BE2C (cell line): ENCODE measurements around the gene DPH6.
A peak's percentile ranks its signal among the peaks of the same experiment; 100 is the strongest.
"Not testable (repeated sequence)": the region's sequence is repeated elsewhere in the genome, so short reads cannot be mapped to it uniquely, and the experiment has no call there.

Experiments
- DNase-seq: peaks from one replicate; pipeline ENCODE4 v3.0.0-alpha.2; 2020
- H3K27me3 ChIP-seq: fragments of 250-450 bp; sonication (Bioruptor Pico); 2 replicates; pipeline ENCODE4 v1.5.1; 2020; ENCODE audit warnings: mild to moderate bottlenecking
- H3K36me3 ChIP-seq: fragments of 250-450 bp; sonication (Bioruptor Pico); 2 replicates; pipeline ENCODE4 v1.5.1; 2020; ENCODE audit warnings: mild to moderate bottlenecking
- H3K4me1 ChIP-seq: fragments of 250-450 bp; sonication (Bioruptor Pico); 2 replicates; pipeline ENCODE4 v1.5.1; 2020
- H3K4me3 ChIP-seq: 2 replicates; pipeline ENCODE4 v1.5.1; 2011; ENCODE audit warnings: low read depth, low read length
- H3K9me3 ChIP-seq: fragments of 250-450 bp; sonication (Bioruptor Pico); 2 replicates; pipeline ENCODE4 v1.5.1; 2020
- TF ChIP-seq, protein P1 (sequence below): IDR thresholded peaks from 2 replicates; pipeline ENCODE4 v1.5.1; 2012; ENCODE audit warnings: mild to moderate bottlenecking, low read depth, low read length

Gene DPH6

DNA sequence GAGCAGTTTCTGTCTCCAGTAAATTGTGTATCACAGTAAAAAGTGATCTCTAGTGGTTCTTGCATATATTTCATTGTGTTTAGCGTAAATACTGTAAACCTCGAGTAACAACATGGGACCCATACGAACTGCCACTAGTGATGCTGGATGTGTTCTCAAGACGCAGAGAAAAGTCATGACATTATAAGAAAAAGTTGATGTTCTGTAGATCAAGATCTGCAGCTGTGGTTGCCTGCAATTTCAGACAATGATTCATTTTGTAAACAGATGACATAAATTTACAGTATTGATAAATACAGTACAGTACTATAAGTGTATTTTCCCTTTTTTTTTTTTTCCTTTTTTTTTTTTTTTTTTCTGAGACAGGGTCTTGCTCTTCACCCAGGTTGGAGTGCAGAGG lies 100.1 kb downstream of the DPH6 start:
- no peak for DNase-seq
- no peaks in the 10 kb centered on the region for H3K36me3 ChIP-seq
- TF ChIP-seq, protein P1, sequence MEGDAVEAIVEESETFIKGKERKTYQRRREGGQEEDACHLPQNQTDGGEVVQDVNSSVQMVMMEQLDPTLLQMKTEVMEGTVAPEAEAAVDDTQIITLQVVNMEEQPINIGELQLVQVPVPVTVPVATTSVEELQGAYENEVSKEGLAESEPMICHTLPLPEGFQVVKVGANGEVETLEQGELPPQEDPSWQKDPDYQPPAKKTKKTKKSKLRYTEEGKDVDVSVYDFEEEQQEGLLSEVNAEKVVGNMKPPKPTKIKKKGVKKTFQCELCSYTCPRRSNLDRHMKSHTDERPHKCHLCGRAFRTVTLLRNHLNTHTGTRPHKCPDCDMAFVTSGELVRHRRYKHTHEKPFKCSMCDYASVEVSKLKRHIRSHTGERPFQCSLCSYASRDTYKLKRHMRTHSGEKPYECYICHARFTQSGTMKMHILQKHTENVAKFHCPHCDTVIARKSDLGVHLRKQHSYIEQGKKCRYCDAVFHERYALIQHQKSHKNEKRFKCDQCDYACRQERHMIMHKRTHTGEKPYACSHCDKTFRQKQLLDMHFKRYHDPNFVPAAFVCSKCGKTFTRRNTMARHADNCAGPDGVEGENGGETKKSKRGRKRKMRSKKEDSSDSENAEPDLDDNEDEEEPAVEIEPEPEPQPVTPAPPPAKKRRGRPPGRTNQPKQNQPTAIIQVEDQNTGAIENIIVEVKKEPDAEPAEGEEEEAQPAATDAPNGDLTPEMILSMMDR = no peak

DNA sequence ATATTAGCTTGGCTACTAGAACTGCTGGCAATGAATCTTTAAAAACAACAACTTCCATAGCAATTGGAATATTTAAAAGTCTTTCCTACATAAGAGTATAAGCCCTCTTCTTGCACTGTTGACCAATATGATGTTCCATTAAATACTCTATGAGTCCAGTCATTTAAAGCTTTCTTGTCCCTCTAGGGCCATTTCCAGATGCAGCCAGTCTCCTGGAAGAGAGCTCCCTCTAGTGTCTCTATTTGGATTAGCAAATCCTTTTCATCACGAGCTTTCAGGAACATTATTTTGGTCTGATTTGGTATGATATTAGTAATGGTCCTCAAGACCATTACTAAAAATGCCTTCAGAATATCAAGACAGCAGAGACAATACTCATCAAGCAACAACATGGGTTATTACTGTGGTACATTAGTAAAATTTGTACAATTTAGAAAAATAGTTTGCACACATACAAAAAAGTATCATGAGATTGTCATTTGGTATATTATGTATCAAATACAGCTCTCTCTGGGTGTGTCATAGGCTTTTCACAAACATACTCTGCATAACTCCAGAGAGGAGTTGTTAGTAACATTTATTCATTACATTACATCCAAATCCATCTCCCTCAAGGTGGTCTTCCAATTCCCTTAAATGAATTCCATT lies 101.3 kb downstream of the DPH6 start:
- Histone ChIP-seq H3K27me3 (no peaks in the 10 kb centered on the region), H3K9me3 (no peaks in the 10 kb centered on the region), H3K4me1 (peaks cover 17% of the 10 kb centered on the region), H3K36me3 (no peaks in the 10 kb centered on the region), H3K4me3 (no peak overlapping the region)
- TF ChIP-seq, protein P1 = peak; percentile 96
- DNase-seq = peak; percentile 25

More for the DNA sequence above, 100.1 kb downstream of the DPH6 start:
- Histone ChIP-seq H3K9me3 (no peaks in the 10 kb centered on the region), H3K4me1 (peaks cover 17% of the 10 kb centered on the region), H3K27me3 (no peaks in the 10 kb centered on the region), H3K4me3 (no peak overlapping the region)

DNA sequence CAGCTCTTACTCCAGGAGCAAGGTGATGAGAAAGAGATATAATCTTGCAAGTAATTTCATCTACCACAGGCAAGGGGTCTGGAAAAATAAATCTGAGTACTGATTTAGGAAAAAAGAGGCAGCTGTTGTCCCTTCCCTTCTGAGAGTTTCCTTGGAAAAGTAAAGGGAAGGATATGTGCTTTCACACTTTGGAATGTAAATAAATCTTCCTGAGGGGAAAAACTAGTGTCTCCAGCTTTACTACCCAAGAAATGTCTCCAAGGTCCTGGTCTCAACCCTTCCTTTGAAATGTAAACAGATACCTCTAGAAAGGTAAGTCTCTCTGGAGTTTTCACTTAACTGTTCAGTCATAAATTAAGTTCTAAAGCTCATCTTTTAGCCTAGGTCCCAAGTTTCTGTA lies 102.6 kb downstream of the DPH6 start:
- Histone ChIP-seq H3K4me3 (no peak overlapping the region), H3K36me3 (no peaks in the 10 kb centered on the region), H3K27me3 (no peaks in the 10 kb centered on the region), H3K9me3 (no peaks in the 10 kb centered on the region), H3K4me1 (peaks cover 21% of the 10 kb centered on the region)
- TF ChIP-seq, protein P1 = no peak
- no peak for DNase-seq

DNA sequence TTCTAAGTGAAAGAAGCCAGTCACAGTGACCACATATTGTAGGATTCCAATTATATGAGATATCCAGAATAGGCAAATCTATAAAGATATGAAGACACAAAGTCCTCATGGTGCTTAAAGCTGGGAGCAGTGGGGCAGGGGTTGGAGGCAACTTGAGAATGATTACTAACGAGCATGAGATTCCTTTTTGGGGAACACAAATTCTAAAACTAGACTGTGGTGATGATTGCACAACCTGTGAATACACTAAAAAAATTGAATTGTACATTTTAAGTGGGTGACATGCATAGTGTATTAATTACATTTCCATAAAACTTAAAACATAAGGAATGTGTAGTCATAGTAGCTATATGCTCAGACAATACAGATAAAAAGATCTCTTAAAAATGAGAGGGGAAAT lies 103.2 kb downstream of the DPH6 start:
- Histone ChIP-seq H3K27me3 (no peaks in the 10 kb centered on the region), H3K4me3 (no peak overlapping the region), H3K9me3 (no peaks in the 10 kb centered on the region), H3K36me3 (no peaks in the 10 kb centered on the region), H3K4me1 (peaks cover 21% of the 10 kb centered on the region)
- TF ChIP-seq, protein P1 = no peak
- DNase-seq = no peak

DNA sequence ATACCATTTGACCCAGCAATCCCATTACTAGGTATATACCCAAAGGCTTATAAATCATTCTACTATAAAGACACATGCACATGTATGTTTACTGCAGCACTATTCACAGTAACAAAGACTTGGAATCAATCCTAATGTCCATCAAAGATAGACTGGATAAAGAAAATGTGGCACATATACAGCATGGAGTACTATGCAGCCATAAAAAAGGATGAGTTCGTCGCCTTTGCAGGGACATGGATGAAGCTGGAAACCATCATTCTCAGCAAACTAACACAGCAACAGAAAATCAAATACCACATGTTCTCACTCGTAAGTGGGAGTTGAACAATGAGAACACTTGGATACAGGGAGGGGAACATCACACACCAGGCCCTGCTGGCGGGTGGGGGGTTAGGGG lies 104.7 kb downstream of the DPH6 start:
- not testable (repeated sequence) for H3K9me3 ChIP-seq, DNase-seq
- peaks cover 23% of the 10 kb centered on the region for H3K4me1 ChIP-seq

DNA sequence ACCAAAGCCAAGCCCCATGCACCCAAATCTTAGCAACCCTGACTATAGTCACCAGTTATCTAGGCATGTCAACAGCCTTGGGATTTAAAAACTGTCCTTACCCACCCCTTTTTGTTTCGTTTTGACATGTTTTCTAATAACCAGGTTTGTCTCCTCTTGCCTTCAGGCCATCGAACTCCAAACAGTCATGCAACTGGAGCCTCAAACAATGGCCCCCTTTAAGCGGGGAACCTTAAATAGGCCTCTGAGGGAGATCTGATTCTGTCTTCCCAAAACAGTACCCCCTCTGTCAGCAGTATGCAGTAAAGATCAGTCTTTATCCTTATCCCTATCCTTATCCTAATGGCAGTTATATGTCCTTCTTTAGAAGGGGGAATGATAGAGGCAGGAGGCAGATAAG lies 105.7 kb downstream of the DPH6 start:
- DNase-seq = no peak
- H3K36me3 ChIP-seq = no peaks in the 10 kb centered on the region
- no peaks in the 10 kb centered on the region for H3K9me3 ChIP-seq
- TF ChIP-seq, protein P1 = no peak
- peaks cover 21% of the 10 kb centered on the region for H3K4me1 ChIP-seq
- H3K4me3 ChIP-seq = no peak overlapping the region
- H3K27me3 ChIP-seq = no peaks in the 10 kb centered on the region

More for the DNA sequence above, 104.7 kb downstream of the DPH6 start:
- H3K27me3 ChIP-seq, H3K36me3 ChIP-seq, H3K4me3 ChIP-seq: not testable (repeated sequence)
